Epidermal melanocyte (primary cell): Measurements from ENCODE around the gene SEMA3D.

ENCODE experiments used
- DNase-seq: peaks from one replicate; pipeline ENCODE4 v3.0.0; 2011; ENCODE audit warnings: low spot score; ENCODE audit not compliant: insufficient read length

The SEMA3D gene

GRCh38 chr7:85081392-85081791 is 105.5 kb downstream of the SEMA3D start:
- no peak for DNase-seq

GRCh38 chr7:85079434-85079833 is 107.4 kb downstream of the SEMA3D start:
- DNase-seq: no peak

- DNase-seq: no peak
These were observed 108.7 kb downstream of the SEMA3D start for GRCh38 chr7:85078181-85078580.

GRCh38 chr7:85075864-85076263 is 111.0 kb downstream of the SEMA3D start:
- DNase-seq: no peak

- no peak for DNase-seq
These were observed 111.9 kb downstream of the SEMA3D start for GRCh38 chr7:85074992-85075391.

- no peak for DNase-seq
These were observed 112.8 kb downstream of the SEMA3D start for GRCh38 chr7:85074016-85074415.

- DNase-seq: no peak
These were observed 115.8 kb downstream of the SEMA3D start for GRCh38 chr7:85070967-85071628.

GRCh38 chr7:85068799-85069198 is 118.1 kb downstream of the SEMA3D start:
- DNase-seq: no peak

- DNase-seq: no peak
These were observed 119.5 kb downstream of the SEMA3D start for GRCh38 chr7:85067371-85067770.

GRCh38 chr7:85065888-85066485 is 120.9 kb downstream of the SEMA3D start:
- no peak for DNase-seq

- DNase-seq: no peak
These were observed 121.5 kb downstream of the SEMA3D start for GRCh38 chr7:85065306-85065705.

- no peak for DNase-seq
These were observed 124.2 kb downstream of the SEMA3D start for GRCh38 chr7:85062651-85063050.

GRCh38 chr7:85061456-85061855 is 125.4 kb downstream of the SEMA3D start:
- DNase-seq: no peak

- DNase-seq: no peak
These were observed 126.2 kb downstream of the SEMA3D start for GRCh38 chr7:85060696-85061095.

- DNase-seq: no peak
These were observed 130.9 kb downstream of the SEMA3D start for GRCh38 chr7:85055906-85056305.

- no peak for DNase-seq
These were observed 131.7 kb downstream of the SEMA3D start for GRCh38 chr7:85055196-85055595.

GRCh38 chr7:85054306-85054705 is 132.6 kb downstream of the SEMA3D start:
- no peak for DNase-seq

- DNase-seq: no peak
These were observed 134.0 kb downstream of the SEMA3D start for GRCh38 chr7:85052894-85053293.

GRCh38 chr7:85052056-85052737 is 134.7 kb downstream of the SEMA3D start:
- no peak for DNase-seq

GRCh38 chr7:85046534-85046933 is 140.3 kb downstream of the SEMA3D start:
- no peak for DNase-seq

- no peak for DNase-seq
These were observed 145.1 kb downstream of the SEMA3D start for GRCh38 chr7:85041605-85042216.

GRCh38 chr7:85039196-85039923 is 147.5 kb downstream of the SEMA3D start:
- no peak for DNase-seq
